Neuronal stem cell (in vitro differentiated cells): ENCODE results near the gene PRKAA2.

Experiments used
- DNase-seq: peaks from one replicate; pipeline ENCODE4 v3.0.0-alpha.2; 2013; ENCODE audit warnings: low spot score
- H2AFZ ChIP-seq: one replicate; pipeline ENCODE4 v1.6.1; 2013; ENCODE audit warnings: mild to moderate bottlenecking, low read length, inconsistent platforms
- H2AK5ac ChIP-seq: 2 replicates; pipeline ENCODE4 v1.6.1; 2013; ENCODE audit warnings: low read depth, mild to moderate bottlenecking, inconsistent platforms, low read length, moderate library complexity, mixed read lengths
- H2BK120ac ChIP-seq: 2 replicates; pipeline ENCODE4 v1.6.1; 2013; ENCODE audit warnings: low read depth, mild to moderate bottlenecking, inconsistent platforms, low read length, moderate library complexity, mixed read lengths
- H2BK12ac ChIP-seq: one replicate; pipeline ENCODE4 v1.6.1; 2013; ENCODE audit warnings: low read length, inconsistent platforms
- H2BK15ac ChIP-seq: 2 replicates; pipeline ENCODE4 v1.6.1; 2013; ENCODE audit warnings: mild to moderate bottlenecking, low read length, inconsistent platforms, mixed read lengths
- H2BK5ac ChIP-seq: one replicate; pipeline ENCODE4 v1.6.1; 2013; ENCODE audit warnings: inconsistent platforms, mild to moderate bottlenecking, low read length, moderate library complexity
- H3K14ac ChIP-seq: one replicate; pipeline ENCODE4 v1.6.1; 2013; ENCODE audit warnings: low read length, inconsistent platforms
- H3K18ac ChIP-seq: 2 replicates; pipeline ENCODE4 v1.6.1; 2013; ENCODE audit warnings: low read length, inconsistent platforms
- H3K23ac ChIP-seq: 2 replicates; pipeline ENCODE4 v1.6.1; 2013; ENCODE audit warnings: low read depth, mild to moderate bottlenecking, mixed read lengths, low read length, inconsistent platforms; ENCODE audit not compliant: poor library complexity
- H3K27ac ChIP-seq: replicated peaks from 3 replicates; pipeline ENCODE4 v1.5.1; 2013; ENCODE audit warnings: low read length, inconsistent platforms
- H3K27me3 ChIP-seq, 3 experiments: 2 replicates each; pipeline ENCODE4 v1.6.1; 2013; ENCODE audit warnings: low read length in 3 of 3, mild to moderate bottlenecking in 2 of 3, inconsistent platforms in 1 of 3, low read depth in 1 of 3, mixed read lengths in 1 of 3, moderate library complexity in 1 of 3; ENCODE audit not compliant: control insufficient read depth in 3 of 3, insufficient read depth in 3 of 3
- H3K36me3 ChIP-seq, 2 donors: replicated peaks in 1 of 2; 2 replicates each; pipeline ENCODE4 v1.6.1; 2013; ENCODE audit warnings: low read length in 2 of 2; ENCODE audit not compliant: control insufficient read depth in 2 of 2, insufficient read depth in 2 of 2
- H3K4ac ChIP-seq: 2 replicates; pipeline ENCODE4 v1.6.1; 2013; ENCODE audit warnings: inconsistent platforms, mild to moderate bottlenecking, low read length, moderate library complexity
- H3K4me1 ChIP-seq, 2 donors: 1 replicate in 1 of 2; 2 replicates in 1 of 2; pipeline ENCODE4 v1.6.1; 2013; ENCODE audit warnings: low read length in 2 of 2, low read depth in 1 of 2; ENCODE audit not compliant: control insufficient read depth in 2 of 2, insufficient read depth in 1 of 2
- H3K4me2 ChIP-seq: one replicate; pipeline ENCODE4 v1.6.1; 2013; ENCODE audit warnings: mild to moderate bottlenecking, low read length, inconsistent platforms; ENCODE audit not compliant: insufficient read depth, poor library complexity, severe bottlenecking
- H3K4me3 ChIP-seq, 2 donors: 2 replicates each; pipeline ENCODE4 v1.5.1; 2013; ENCODE audit warnings: low read length in 2 of 2, mild to moderate bottlenecking in 2 of 2, inconsistent platforms in 1 of 2, moderate library complexity in 1 of 2
- H3K79me1 ChIP-seq: one replicate; pipeline ENCODE4 v1.6.1; 2013; ENCODE audit warnings: low read depth, mild to moderate bottlenecking, inconsistent platforms, low read length, moderate library complexity
- H3K9ac ChIP-seq: one replicate; pipeline ENCODE4 v1.6.1; 2013; ENCODE audit warnings: mild to moderate bottlenecking, low read depth, low read length, inconsistent platforms; ENCODE audit not compliant: poor library complexity
- H3K9me3 ChIP-seq, 2 donors: replicated peaks in 1 of 2; 2 replicates each; pipeline versions ENCODE3 to v1.6.1; 2013; ENCODE audit warnings: low read length in 2 of 2, mild to moderate bottlenecking in 2 of 2, inconsistent platforms in 1 of 2, low read depth in 1 of 2, mixed read lengths in 1 of 2, moderate library complexity in 1 of 2; ENCODE audit not compliant: control insufficient read depth in 2 of 2, insufficient read depth in 1 of 2
- H4K8ac ChIP-seq: one replicate; pipeline ENCODE4 v1.6.1; 2013; ENCODE audit warnings: low read depth, mild to moderate bottlenecking, inconsistent platforms, low read length, moderate library complexity
- H4K91ac ChIP-seq: one replicate; pipeline ENCODE4 v1.6.1; 2013; ENCODE audit warnings: low read length, low read depth, mild to moderate bottlenecking, inconsistent platforms; ENCODE audit not compliant: poor library complexity
- WGBS, 2 donors: extraction: QIAGEN DNeasy Blood & Tissue Kit; methylation state at CpG; one replicate each; pipeline ENCODE4 v1.1.7; 2013; ENCODE audit warnings: missing lambda C conversion rate in 2 of 2, mixed read lengths in 1 of 2; ENCODE audit not compliant: insufficient read length in 2 of 2, insufficient replicate concordance in 1 of 2; ENCODE audit errors: extremely low coverage in 2 of 2; 5-methylcytosine and 5-hydroxymethylcytosine counted together

PRKAA2 gene

GRCh38 chr1:56638248-56638647, 6.9 kb upstream of the PRKAA2 start:
- no peak overlapping the region for H4K8ac ChIP-seq
- H3K27ac ChIP-seq = no peak overlapping the region
- DNase-seq = no peak
- H3K23ac ChIP-seq = no peak overlapping the region
- H2AK5ac ChIP-seq = no peak overlapping the region
- no peaks in the 10 kb centered on the region for H3K4me1 ChIP-seq
- peaks cover 0 to 35% (median 0%) of the 10 kb centered on the region in 3 experiments for H3K27me3 ChIP-seq
- no peak overlapping the region for H2AFZ ChIP-seq
- H3K9ac ChIP-seq = no peak overlapping the region
- no peak overlapping the region for H3K18ac ChIP-seq
- H2BK15ac ChIP-seq = no peak overlapping the region
- H3K4me3 ChIP-seq = no peak overlapping the region
- H3K9me3 ChIP-seq = no peaks in the 10 kb centered on the region
- H2BK12ac ChIP-seq = no peak overlapping the region
- no peak overlapping the region for H3K4me2 ChIP-seq
- H2BK5ac ChIP-seq = no peak overlapping the region
- H3K14ac ChIP-seq = no peak overlapping the region
- WGBS, 2 donors = no CpG with 5 or more reads among the region's 1 CpG
- no peaks in the 10 kb centered on the region for H3K36me3 ChIP-seq
- no peaks in the 10 kb centered on the region for H3K79me1 ChIP-seq
- no peak overlapping the region for H4K91ac ChIP-seq
- H3K4ac ChIP-seq = no peak overlapping the region
- H2BK120ac ChIP-seq = no peak overlapping the region

- Histone ChIP-seq H2BK15ac (no peak overlapping the region), H3K9me3 (no peaks in the 10 kb centered on the region), H2BK120ac (no peak overlapping the region), H2BK12ac (no peak overlapping the region), H3K79me1 (no peaks in the 10 kb centered on the region), H2AFZ (no peak overlapping the region), H3K36me3 (no peaks in the 10 kb centered on the region), H3K23ac (no peak overlapping the region), H3K27ac (no peak overlapping the region), H3K18ac (no peak overlapping the region), H2AK5ac (no peak overlapping the region), H3K27me3 (peaks cover 0 to 45% (median 0%) of the 10 kb centered on the region in 3 experiments), H3K14ac (no peak overlapping the region), H2BK5ac (no peak overlapping the region), H3K4me2 (no peak overlapping the region), H3K4me3 (no peak overlapping the region), H3K4me1 (no peaks in the 10 kb centered on the region), H3K9ac (no peak overlapping the region), H3K4ac (no peak overlapping the region), H4K91ac (no peak overlapping the region), H4K8ac (no peak overlapping the region)
- no CpG with 5 or more reads among the region's 2 CpGs for WGBS, 2 donors
- DNase-seq = no peak
Measured at GRCh38 chr1:56639211-56639610, 5.9 kb upstream of the PRKAA2 start.

DNA sequence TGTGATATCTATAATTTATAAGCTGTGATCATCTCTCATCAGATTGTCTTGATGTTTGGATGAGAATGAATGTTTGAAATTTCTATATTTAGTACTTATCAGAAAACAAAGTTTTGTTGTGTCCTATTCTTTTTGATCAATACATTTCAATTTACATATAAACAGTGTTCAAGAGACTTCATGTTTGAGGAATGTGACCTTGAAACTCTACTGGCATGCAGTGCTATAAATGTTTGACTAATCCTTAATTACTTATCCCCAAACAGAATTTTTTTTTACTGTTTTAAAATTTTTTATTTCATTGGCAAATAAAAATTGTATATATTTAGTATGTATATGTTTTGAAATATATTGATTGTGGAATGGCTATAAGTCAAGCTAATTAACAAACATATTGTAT, 1.5 kb upstream of the PRKAA2 start:
- Histone ChIP-seq H4K91ac (no peak overlapping the region), H2AK5ac (no peak overlapping the region), H2BK120ac (no peak overlapping the region), H2BK5ac (no peak overlapping the region), H2BK12ac (no peak overlapping the region), H3K27me3 (peaks cover 0 to 38% (median 0%) of the 10 kb centered on the region in 3 experiments), H3K4me1 (peaks cover 0 to 10% of the 10 kb centered on the region in 2 donors), H3K9ac (no peak overlapping the region), H2AFZ (no peak overlapping the region), H3K27ac (no peak overlapping the region), H3K4me3 (no peak overlapping the region), H3K4me2 (no peak overlapping the region), H3K18ac (no peak overlapping the region), H3K14ac (no peak overlapping the region), H2BK15ac (no peak overlapping the region), H3K4ac (no peak overlapping the region), H4K8ac (no peak overlapping the region), H3K79me1 (no peaks in the 10 kb centered on the region), H3K36me3 (no peaks in the 10 kb centered on the region), H3K9me3 (no peaks in the 10 kb centered on the region), H3K23ac (no peak overlapping the region)
- DNase-seq = no peak

DNA sequence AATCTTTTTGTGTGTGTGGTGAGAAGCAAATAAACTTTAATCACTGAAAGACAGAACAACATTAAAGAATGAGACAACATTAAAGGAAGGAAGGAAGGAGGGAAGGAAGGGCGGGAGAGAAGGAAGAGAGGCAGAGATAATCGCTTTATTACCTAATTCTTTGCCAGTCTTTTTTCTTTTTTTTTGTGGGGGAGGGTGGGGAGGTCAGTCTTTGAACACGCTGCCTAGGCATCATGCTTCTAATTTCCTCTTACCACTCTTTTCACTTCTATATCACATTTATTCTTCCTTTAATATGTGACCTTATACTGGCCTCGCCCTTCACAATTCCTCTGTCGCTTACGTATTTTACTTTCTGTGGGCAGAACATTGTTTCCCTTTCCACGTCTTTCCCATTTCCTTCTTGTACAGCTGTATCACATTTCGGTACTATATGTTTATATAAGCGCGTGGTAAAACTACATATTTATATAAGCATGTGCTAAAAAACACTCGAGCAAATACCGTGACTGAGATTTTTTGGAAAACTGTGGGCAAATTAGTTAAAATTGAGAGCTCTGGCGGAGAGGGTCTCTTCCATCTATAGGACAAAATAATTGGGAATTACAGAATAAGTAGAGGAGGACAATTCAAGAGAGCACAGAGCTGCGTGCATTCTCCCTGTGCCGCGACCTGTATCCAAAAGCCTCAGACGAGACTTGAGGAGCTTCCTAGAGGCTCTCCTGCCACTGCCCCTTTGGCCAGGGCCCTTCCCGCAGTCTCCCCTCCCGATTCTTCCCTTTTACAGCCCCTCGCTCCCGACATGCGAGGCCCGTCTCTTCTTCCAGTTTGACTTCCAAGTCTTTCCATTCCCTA, 823 bp upstream of the PRKAA2 start:
- peak overlapping the region; percentile 84 for H3K4me2 ChIP-seq
- peak overlapping the region; percentile 98 for H2BK15ac ChIP-seq
- no peaks in the 10 kb centered on the region for H3K79me1 ChIP-seq
- H2AK5ac ChIP-seq = no peak overlapping the region
- H3K9me3 ChIP-seq = no peaks in the 10 kb centered on the region
- H2BK5ac ChIP-seq = no peak overlapping the region
- H2BK120ac ChIP-seq = no peak overlapping the region
- peak overlapping the region; percentile 56 for H3K14ac ChIP-seq
- peak overlapping the region; percentile 77 to 95 for H3K4me3 ChIP-seq
- H4K8ac ChIP-seq = no peak overlapping the region
- DNase-seq = no peak
- WGBS, 2 donors = 100% methylated on average over 1 of the region's 23 CpGs; no CpG with 5 or more reads in 1 of the 2 donors
- no peak overlapping the region for H3K4ac ChIP-seq
- H3K27me3 ChIP-seq = peaks cover 0 to 35% (median 0%) of the 10 kb centered on the region in 3 experiments
- H2AFZ ChIP-seq = peak overlapping the region; percentile 100
- peaks cover 0 to 10% of the 10 kb centered on the region in 2 donors for H3K4me1 ChIP-seq
- H3K36me3 ChIP-seq = no peaks in the 10 kb centered on the region
- H3K18ac ChIP-seq = peak overlapping the region; percentile 94
- H3K27ac ChIP-seq = no peak overlapping the region
- H2BK12ac ChIP-seq = no peak overlapping the region
- H3K9ac ChIP-seq = no peak overlapping the region
- H3K23ac ChIP-seq = no peak overlapping the region
- H4K91ac ChIP-seq = no peak overlapping the region
